Activated naive CD4-positive, alpha-beta T cell treated with anti-CD3 and anti-CD28 coated beads, Interleukin-2, amount 50 U/mL, for 16 hours (primary cell): Measurements from ENCODE around the gene MYL2.

Experiments used
- DNase-seq: peaks from one replicate; pipeline ENCODE4 v3.0.0-alpha.2; 2020

MYL2 gene

GRCh38 chr12:110888256-110888991, 32.0 kb downstream of the MYL2 start:
- DNase-seq, result no peak

GRCh38 chr12:110885152-110885840, 35.1 kb downstream of the MYL2 start:
- no peak for DNase-seq

- no peak for DNase-seq
Measured at GRCh38 chr12:110883251-110883650, 37.1 kb downstream of the MYL2 start.

DNA sequence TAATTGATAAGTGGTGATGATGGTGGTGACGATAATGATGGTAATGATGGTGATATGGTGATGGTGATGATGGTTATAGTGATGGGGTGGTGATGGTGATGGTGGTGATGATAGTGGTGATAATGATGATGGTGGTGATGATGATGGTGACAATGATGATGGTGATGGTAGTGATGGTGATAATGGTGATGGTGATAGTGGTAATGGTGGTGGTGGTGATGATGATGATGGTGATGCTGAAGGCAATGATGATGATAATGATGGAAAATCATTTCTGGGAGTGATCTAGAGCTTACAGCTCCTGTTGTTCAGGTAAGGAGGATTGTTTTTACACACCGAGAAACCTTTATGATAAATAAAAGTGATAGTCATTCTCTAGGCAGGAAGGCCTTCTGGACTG, 39.7 kb downstream of the MYL2 start:
- no peak for DNase-seq

GRCh38 chr12:110874781-110875180, 45.6 kb downstream of the MYL2 start:
- no peak for DNase-seq

- DNase-seq, result no peak
Measured at GRCh38 chr12:110874351-110874750, 46.0 kb downstream of the MYL2 start.

- no peak for DNase-seq
Measured at GRCh38 chr12:110872100-110872499, 48.3 kb downstream of the MYL2 start.

DNA sequence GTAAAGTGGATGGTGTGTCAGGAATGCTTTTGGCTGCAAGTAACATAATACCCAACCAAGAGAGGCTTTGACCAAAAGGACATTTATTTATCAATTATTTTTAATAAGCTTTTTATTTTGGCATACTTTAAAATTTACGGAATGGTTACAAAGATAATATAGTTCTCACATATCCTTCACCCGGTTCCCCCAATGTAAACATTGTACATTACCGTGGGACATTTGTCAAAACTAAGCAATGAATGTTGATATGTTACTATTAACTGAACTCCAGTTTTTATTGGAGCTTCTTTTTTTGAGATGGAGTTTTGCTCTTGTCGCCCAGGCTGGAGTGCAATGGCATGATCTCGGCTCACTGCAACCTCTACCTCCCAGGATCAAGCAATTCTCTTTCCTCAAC, 50.6 kb downstream of the MYL2 start:
- DNase-seq, result no peak

DNA sequence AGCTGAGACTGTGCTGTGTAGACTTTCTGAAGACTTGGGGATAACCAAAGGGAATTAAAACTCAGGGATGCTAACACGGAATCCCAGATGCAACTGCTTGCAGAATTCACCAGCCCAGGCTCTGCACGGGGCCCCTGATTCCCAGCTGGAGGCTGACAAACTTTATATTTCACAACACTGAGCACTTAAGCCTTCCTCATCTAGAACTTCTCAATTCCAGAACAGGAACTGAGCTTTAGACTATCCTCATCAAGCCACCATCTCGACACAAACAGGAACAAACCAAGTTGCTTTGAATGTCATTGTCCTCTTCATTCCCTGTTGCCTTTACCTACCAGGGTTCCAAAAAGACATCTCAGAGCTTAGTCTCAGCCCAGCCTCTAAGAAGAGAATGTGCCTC, 51.4 kb downstream of the MYL2 start:
- no peak for DNase-seq

DNA sequence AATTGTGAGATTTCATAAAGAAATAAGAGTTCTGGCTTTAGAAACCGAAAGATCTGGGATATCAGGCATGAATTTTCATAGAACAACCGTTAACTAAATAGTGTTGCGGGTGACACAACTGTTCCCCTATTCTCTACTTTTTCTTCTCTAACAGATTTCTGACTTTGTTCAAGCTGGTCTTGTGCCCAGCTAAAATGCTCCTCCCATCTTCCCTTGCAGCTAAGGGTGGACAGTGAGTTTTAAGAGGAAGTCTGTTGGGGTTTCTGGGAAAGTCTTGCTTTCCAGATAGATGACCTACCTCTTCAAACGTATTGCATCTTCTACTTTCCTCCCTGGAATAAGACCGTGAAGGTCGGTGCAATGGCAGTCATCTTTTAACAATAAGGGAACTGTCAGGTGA, 54.9 kb downstream of the MYL2 start:
- DNase-seq, result no peak

GRCh38 chr12:110863161-110863560, 57.2 kb downstream of the MYL2 start:
- no peak for DNase-seq

- DNase-seq, result no peak
Measured at GRCh38 chr12:110862329-110862728, 58.0 kb downstream of the MYL2 start.

- DNase-seq, result no peak
Measured at GRCh38 chr12:110861729-110862128, 58.6 kb downstream of the MYL2 start.
